AML-193 (cell line): Measurements from ENCODE around the gene RUFY3.
"Not testable (repeated sequence)": the region's sequence is repeated elsewhere in the genome, so short reads cannot be mapped to it uniquely, and the experiment has no call there.

Experiments used
- DNase-seq, 2 experiments: peaks; one replicate each; lab custom pipeline; 2025; lab: John Stamatoyannopoulos, UW

RUFY3 gene

GRCh38 chr4:70778888-70779422 lies 57.2 kb downstream of the RUFY3 start:
- no peak for DNase-seq

GRCh38 chr4:70783096-70783495 lies 61.3 kb downstream of the RUFY3 start:
- DNase-seq, result no peak

- DNase-seq, result no peak
Measured at GRCh38 chr4:70787496-70787895, 65.7 kb downstream of the RUFY3 start.

- DNase-seq, result no peak
Measured at GRCh38 chr4:70788733-70789132, 67.0 kb downstream of the RUFY3 start.

- no peak for DNase-seq
Measured at GRCh38 chr4:70793626-70794025, 71.9 kb downstream of the RUFY3 start.

- DNase-seq, result no peak
Measured at GRCh38 chr4:70801265-70801809, 79.6 kb downstream of the RUFY3 start.

GRCh38 chr4:70802928-70803580 lies 81.3 kb downstream of the RUFY3 start:
- no peak for DNase-seq

- DNase-seq, result peak; percentile 57 to 66
Measured at GRCh38 chr4:70808151-70808550, 86.4 kb downstream of the RUFY3 start.

- no peak for DNase-seq
Measured at GRCh38 chr4:70815370-70815769, 93.6 kb downstream of the RUFY3 start.

- DNase-seq, result no peak
Measured at GRCh38 chr4:70816894-70817293, 95.1 kb downstream of the RUFY3 start.

GRCh38 chr4:70818173-70818855 lies 96.5 kb downstream of the RUFY3 start:
- DNase-seq, result peak in 1 of 2 experiments; percentile 4

- no peak for DNase-seq
Measured at GRCh38 chr4:70818921-70819320, 97.2 kb downstream of the RUFY3 start.

GRCh38 chr4:70829015-70829414 lies 107.3 kb downstream of the RUFY3 start:
- no peak for DNase-seq

GRCh38 chr4:70829492-70829891 lies 107.7 kb downstream of the RUFY3 start:
- DNase-seq, result no peak

- DNase-seq, result no peak
Measured at GRCh38 chr4:70830054-70830453, 108.3 kb downstream of the RUFY3 start.

- DNase-seq, result no peak
Measured at GRCh38 chr4:70831293-70831692, 109.5 kb downstream of the RUFY3 start.

GRCh38 chr4:70833675-70834074 lies 111.9 kb downstream of the RUFY3 start:
- no peak for DNase-seq

- peak in 1 of 2 experiments; percentile 7 for DNase-seq
Measured at GRCh38 chr4:70836081-70836480, 114.3 kb downstream of the RUFY3 start.

GRCh38 chr4:70838204-70838603 lies 116.4 kb downstream of the RUFY3 start:
- DNase-seq, result no peak

- DNase-seq, result peak; percentile 48 to 51
Measured at GRCh38 chr4:70838666-70839588, 117.2 kb downstream of the RUFY3 start.

- DNase-seq, result peak; percentile 66 to 77
Measured at GRCh38 chr4:70839589-70840093, 117.9 kb downstream of the RUFY3 start, which contains the start of gene GRSF1. TSS of gene GRSF1 (minus strand) at chr4:70839890. CDS start at chr4:70839827, 63 bp downstream.

GRCh38 chr4:70840137-70840536 lies 118.4 kb downstream of the RUFY3 start:
- not testable (repeated sequence) for DNase-seq
